HG03159 (cell line): ENCODE data around the gene ERC1.
"Not testable (repeated sequence)": the region's sequence is repeated elsewhere in the genome, so short reads cannot be mapped to it uniquely, and the experiment has no call there.

Source experiments
- ATAC-seq: cut with Tn5 transposase; IDR thresholded peaks from one replicate; pipeline ENCODE4 v1.9.1; 2021; ENCODE audit warnings: mild to moderate bottlenecking, moderate library complexity; ENCODE audit not compliant: unreplicated experiment

Gene ERC1

GRCh38 chr12:1069846-1070245 is 78.8 kb downstream of the ERC1 start:
- ATAC-seq = no peak

GRCh38 chr12:1071182-1071581 is 80.2 kb downstream of the ERC1 start:
- ATAC-seq = no peak

GRCh38 chr12:1073652-1074051 is 82.6 kb downstream of the ERC1 start:
- ATAC-seq = no peak

- ATAC-seq = no peak
Observed at GRCh38 chr12:1077036-1077803, 86.2 kb downstream of the ERC1 start.

- no peak for ATAC-seq
Observed at GRCh38 chr12:1078002-1078401, 87.0 kb downstream of the ERC1 start.

GRCh38 chr12:1080520-1081223 is 89.6 kb downstream of the ERC1 start:
- ATAC-seq = no peak

GRCh38 chr12:1083151-1083888 is 92.3 kb downstream of the ERC1 start:
- no peak for ATAC-seq

GRCh38 chr12:1083889-1084262 is 92.9 kb downstream of the ERC1 start:
- ATAC-seq = no peak

- no peak for ATAC-seq
Observed at GRCh38 chr12:1091350-1091749, 100.3 kb downstream of the ERC1 start.

GRCh38 chr12:1093166-1093751 is 102.2 kb downstream of the ERC1 start:
- no peak for ATAC-seq

- no peak for ATAC-seq
Observed at GRCh38 chr12:1094714-1095113, 103.7 kb downstream of the ERC1 start.

- ATAC-seq = peak; percentile 50
Observed at GRCh38 chr12:1099158-1099557, 108.1 kb downstream of the ERC1 start.

GRCh38 chr12:1099618-1100017 is 108.6 kb downstream of the ERC1 start:
- not testable (repeated sequence) for ATAC-seq

GRCh38 chr12:1102115-1102514 is 111.1 kb downstream of the ERC1 start:
- ATAC-seq = no peak

- ATAC-seq = no peak
Observed at GRCh38 chr12:1102791-1103450, 111.9 kb downstream of the ERC1 start.

GRCh38 chr12:1103632-1104031 is 112.6 kb downstream of the ERC1 start:
- ATAC-seq = no peak

- ATAC-seq = no peak
Observed at GRCh38 chr12:1104088-1104800, 113.2 kb downstream of the ERC1 start.

GRCh38 chr12:1107669-1108068 is 116.6 kb downstream of the ERC1 start:
- no peak for ATAC-seq

GRCh38 chr12:1108276-1108675 is 117.3 kb downstream of the ERC1 start:
- ATAC-seq = peak; percentile 84
